ENCODE data around the gene RFX1. TPM values are rescaled to one million over a fixed set of nuclear protein-coding genes. Genes with fewer than 3 reads are reported as not detected.

Gene RFX1
- polyA plus RNA-seq, 1 donor (not counting 4 experiments of a cell fraction or from before 2014, with no cell fraction given) = 0.45 TPM

GRCh38 chr19:13946414-13946813 is 59.7 kb downstream of the RFX1 start:
- peak; percentile 79 for FAIRE-seq
- dilution Hi-C loops (cut with MboI; ENCODE audit: extremely low pct_ligation_motif_present, low sequenced_read_pairs) = no loop called here
- H2AFZ ChIP-seq (ENCODE audit: control insufficient read depth, low read length) = no peak overlapping the region
- DNase-seq (ENCODE audit: low read depth, low spot score) = peak; percentile 45
- H3K27ac ChIP-seq (ENCODE audit: control insufficient read depth, insufficient read depth, low read length) = no peak overlapping the region
- peaks cover 11% of the 10 kb centered on the region for H3K4me1 ChIP-seq (ENCODE audit: control insufficient read depth, extremely low read depth, insufficient read depth, low read length)
- no peak overlapping the region for H3K9ac ChIP-seq (ENCODE audit: control insufficient read depth, extremely low read depth, insufficient read depth, low read length)
- H3K27me3 ChIP-seq (ENCODE audit: control insufficient read depth, extremely low read depth, insufficient read depth, low read length) = no peaks in the 10 kb centered on the region
- no peaks in the 10 kb centered on the region for H3K79me2 ChIP-seq (ENCODE audit: control insufficient read depth, insufficient read depth, low read length)
- no peak for TF ChIP-seq CTCF (optimal IDR thresholded peaks at IDR 0.05 in 1 of 3, IDR thresholded peaks at IDR 0.05 in 1 of 3, conservative IDR thresholded peaks at IDR 0.05 in 1 of 3; ENCODE audit: extremely low read depth in 1 of 3, insufficient read depth in 2 of 3, low read length in 3 of 3)
- TF ChIP-seq EZH2 (IDR thresholded peaks at IDR 0.05; ENCODE audit: low read length) = no peak
- no peaks in the 10 kb centered on the region for H3K9me3 ChIP-seq (ENCODE audit: control insufficient read depth, low read depth, low read length)
- H4K20me1 ChIP-seq (ENCODE audit: control insufficient read depth, extremely low read depth, insufficient read depth, low read length) = no peaks in the 10 kb centered on the region
- H3K4me2 ChIP-seq (ENCODE audit: control insufficient read depth, extremely low read depth, insufficient read depth, low read depth, low read length) = no peak overlapping the region
- H3K36me3 ChIP-seq (ENCODE audit: control insufficient read depth in 2 of 2, extremely low read depth in 1 of 2, insufficient read depth in 2 of 2, low read length in 2 of 2) = no peaks in the 10 kb centered on the region
- no peak overlapping the region for H3K4me3 ChIP-seq (ENCODE audit: control insufficient read depth in 2 of 3, extremely low read depth in 1 of 3, insufficient read depth in 2 of 3, low read depth in 1 of 3, low read length in 3 of 3)
- no peaks in the 10 kb centered on the region for H3K9me1 ChIP-seq (ENCODE audit: control insufficient read depth, extremely low read depth, insufficient read depth, low read length)

- Histone ChIP-seq H2AFZ (ENCODE audit: control insufficient read depth, low read length) (no peak overlapping the region), H3K36me3 (ENCODE audit: control insufficient read depth in 2 of 2, extremely low read depth in 1 of 2, insufficient read depth in 2 of 2, low read length in 2 of 2) (no peaks in the 10 kb centered on the region), H3K27ac (ENCODE audit: control insufficient read depth, insufficient read depth, low read length) (no peak overlapping the region), H3K9me3 (ENCODE audit: control insufficient read depth, low read depth, low read length) (no peaks in the 10 kb centered on the region), H3K9me1 (ENCODE audit: control insufficient read depth, extremely low read depth, insufficient read depth, low read length) (no peaks in the 10 kb centered on the region), H3K4me2 (ENCODE audit: control insufficient read depth, extremely low read depth, insufficient read depth, low read depth, low read length) (no peak overlapping the region), H3K4me3 (ENCODE audit: control insufficient read depth in 2 of 3, extremely low read depth in 1 of 3, insufficient read depth in 2 of 3, low read depth in 1 of 3, low read length in 3 of 3) (no peak overlapping the region), H3K27me3 (ENCODE audit: control insufficient read depth, extremely low read depth, insufficient read depth, low read length) (peaks cover 5% of the 10 kb centered on the region), H3K9ac (ENCODE audit: control insufficient read depth, extremely low read depth, insufficient read depth, low read length) (no peak overlapping the region), H4K20me1 (ENCODE audit: control insufficient read depth, extremely low read depth, insufficient read depth, low read length) (no peaks in the 10 kb centered on the region), H3K4me1 (ENCODE audit: control insufficient read depth, extremely low read depth, insufficient read depth, low read length) (peaks cover 11% of the 10 kb centered on the region), H3K79me2 (ENCODE audit: control insufficient read depth, insufficient read depth, low read length) (no peaks in the 10 kb centered on the region)
- DNase-seq (ENCODE audit: low read depth, low spot score) (no peak), FAIRE-seq (peak; percentile 32)
- dilution Hi-C loops (cut with MboI; ENCODE audit: extremely low pct_ligation_motif_present, low sequenced_read_pairs) = no loop called here
- TF ChIP-seq CTCF (optimal IDR thresholded peaks at IDR 0.05 in 1 of 3, IDR thresholded peaks at IDR 0.05 in 1 of 3, conservative IDR thresholded peaks at IDR 0.05 in 1 of 3; ENCODE audit: extremely low read depth in 1 of 3, insufficient read depth in 2 of 3, low read length in 3 of 3) (no peak), EZH2 (IDR thresholded peaks at IDR 0.05; ENCODE audit: low read length) (no peak)
Measured at GRCh38 chr19:13942023-13942684, 64.0 kb downstream of the RFX1 start.
